Measurements from ENCODE around the gene NPAS3. TPM values are rescaled to one million over a fixed set of nuclear protein-coding genes. Genes with fewer than 3 reads are reported as not detected.
A peak's percentile ranks its signal among the peaks of the same experiment; 100 is the strongest.

NPAS3 gene
- total and polyA plus RNA-seq, 8 donors, result 0.09 to 0.79 (median 0.56) TPM

DNA sequence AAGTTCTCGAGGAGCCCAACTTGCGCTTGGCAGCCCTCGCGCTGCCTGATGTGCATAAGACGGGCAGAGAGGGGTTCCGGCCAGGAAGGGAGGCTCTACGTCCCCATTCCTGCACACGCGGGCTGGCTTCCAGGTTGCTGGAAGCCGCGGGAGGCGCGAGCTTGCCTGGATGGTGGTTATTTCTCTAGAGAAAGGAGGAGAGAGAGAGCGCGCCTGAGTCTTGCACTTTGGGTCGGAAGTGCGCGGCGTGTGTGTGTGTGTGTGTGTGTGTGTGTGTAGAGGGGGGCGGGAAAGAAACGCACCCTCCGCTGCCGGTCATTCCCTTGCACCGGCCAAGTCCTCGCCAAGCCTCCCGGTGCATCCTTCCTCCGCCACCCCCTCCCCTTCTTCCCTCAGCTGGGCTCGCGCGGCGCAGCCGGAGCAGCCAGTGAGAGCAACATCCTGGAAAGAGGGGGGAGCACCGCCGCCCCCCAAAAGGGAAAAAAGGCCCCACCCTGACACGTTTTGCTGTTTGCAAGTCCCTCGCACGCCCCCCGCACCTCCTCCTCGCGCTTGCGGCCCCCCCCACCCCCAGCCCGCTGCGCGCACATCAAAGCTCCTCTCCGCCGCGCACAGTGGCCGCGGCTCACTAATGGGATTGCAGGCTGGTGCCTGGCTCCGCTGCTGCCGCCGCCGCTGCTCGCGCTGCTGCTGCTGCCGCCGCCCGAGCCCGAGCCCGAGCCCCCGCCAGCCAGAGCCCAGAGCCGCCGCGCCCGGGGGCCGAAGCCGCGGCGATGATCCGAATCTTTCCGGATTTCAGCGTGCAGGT is 4.4 kb upstream of the NPAS3 start:
- H3K27me3 ChIP-seq, result peaks cover 68 to 96% of the 10 kb centered on the region in 2 donors
- H3K4me1 ChIP-seq, result peaks cover 8 to 27% of the 10 kb centered on the region in 2 donors
- no peaks in the 10 kb centered on the region for H3K36me3 ChIP-seq
- TF ChIP-seq, protein P1, sequence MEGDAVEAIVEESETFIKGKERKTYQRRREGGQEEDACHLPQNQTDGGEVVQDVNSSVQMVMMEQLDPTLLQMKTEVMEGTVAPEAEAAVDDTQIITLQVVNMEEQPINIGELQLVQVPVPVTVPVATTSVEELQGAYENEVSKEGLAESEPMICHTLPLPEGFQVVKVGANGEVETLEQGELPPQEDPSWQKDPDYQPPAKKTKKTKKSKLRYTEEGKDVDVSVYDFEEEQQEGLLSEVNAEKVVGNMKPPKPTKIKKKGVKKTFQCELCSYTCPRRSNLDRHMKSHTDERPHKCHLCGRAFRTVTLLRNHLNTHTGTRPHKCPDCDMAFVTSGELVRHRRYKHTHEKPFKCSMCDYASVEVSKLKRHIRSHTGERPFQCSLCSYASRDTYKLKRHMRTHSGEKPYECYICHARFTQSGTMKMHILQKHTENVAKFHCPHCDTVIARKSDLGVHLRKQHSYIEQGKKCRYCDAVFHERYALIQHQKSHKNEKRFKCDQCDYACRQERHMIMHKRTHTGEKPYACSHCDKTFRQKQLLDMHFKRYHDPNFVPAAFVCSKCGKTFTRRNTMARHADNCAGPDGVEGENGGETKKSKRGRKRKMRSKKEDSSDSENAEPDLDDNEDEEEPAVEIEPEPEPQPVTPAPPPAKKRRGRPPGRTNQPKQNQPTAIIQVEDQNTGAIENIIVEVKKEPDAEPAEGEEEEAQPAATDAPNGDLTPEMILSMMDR (IDR thresholded peaks at IDR 0.05), result no peak
- intact Hi-C loops (cut with DNase I), result no loop called here
- ATAC-seq (peak; percentile 16), DNase-seq (peak in 1 of 4 donors; percentile 67)
- H3K4me3 ChIP-seq, result no peak overlapping the region
- no peaks in the 10 kb centered on the region for H3K9me3 ChIP-seq
- H3K27ac ChIP-seq, result no peak overlapping the region

DNA sequence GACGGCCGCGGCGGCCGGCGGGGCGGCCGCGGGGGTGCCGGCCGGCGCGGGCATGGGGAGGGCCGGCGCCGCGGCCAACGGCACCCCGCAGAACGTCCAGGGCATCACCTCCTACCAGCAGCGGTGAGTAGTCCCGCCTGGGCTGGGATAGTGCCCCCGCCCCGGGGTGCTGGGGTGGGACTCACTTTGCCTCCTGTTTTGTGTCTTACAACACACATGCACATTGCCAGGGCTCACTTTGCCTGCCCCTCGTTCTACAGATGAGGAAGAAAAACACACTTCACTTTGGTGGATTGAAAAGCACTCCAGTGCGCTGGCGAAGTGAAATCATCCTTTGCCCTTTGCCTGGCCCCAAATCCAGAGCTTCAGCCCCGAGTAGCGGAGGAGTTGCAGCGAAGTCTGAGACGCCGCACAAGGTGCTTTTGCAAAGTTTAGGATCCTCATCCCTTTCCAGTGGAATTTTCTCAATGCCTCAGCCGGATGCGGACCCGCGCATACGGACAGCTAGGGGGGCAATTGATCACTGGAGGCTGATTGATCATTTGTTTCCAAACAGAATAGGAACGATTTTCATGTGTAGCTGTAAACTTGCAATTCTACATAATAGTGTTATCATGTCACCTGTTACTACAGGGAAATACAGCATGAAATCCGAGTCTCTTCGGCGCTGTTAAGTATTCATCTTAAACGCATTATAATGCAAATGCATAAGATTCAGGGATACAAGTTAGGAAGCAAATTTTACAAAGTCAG is 3.6 kb upstream of the NPAS3 start:
- intact Hi-C loops (cut with DNase I), result no loop called here
- Histone ChIP-seq H3K4me3 (no peak overlapping the region), H3K27me3 (peaks cover 72 to 96% of the 10 kb centered on the region in 2 donors), H3K4me1 (peaks cover 8 to 31% of the 10 kb centered on the region in 2 donors), H3K9me3 (no peaks in the 10 kb centered on the region), H3K36me3 (no peaks in the 10 kb centered on the region), H3K27ac (no peak overlapping the region)
- ATAC-seq (no peak), DNase-seq (peak in 1 of 4 donors; percentile 74)
- TF ChIP-seq, protein P1 (IDR thresholded peaks at IDR 0.05), result no peak

DNA sequence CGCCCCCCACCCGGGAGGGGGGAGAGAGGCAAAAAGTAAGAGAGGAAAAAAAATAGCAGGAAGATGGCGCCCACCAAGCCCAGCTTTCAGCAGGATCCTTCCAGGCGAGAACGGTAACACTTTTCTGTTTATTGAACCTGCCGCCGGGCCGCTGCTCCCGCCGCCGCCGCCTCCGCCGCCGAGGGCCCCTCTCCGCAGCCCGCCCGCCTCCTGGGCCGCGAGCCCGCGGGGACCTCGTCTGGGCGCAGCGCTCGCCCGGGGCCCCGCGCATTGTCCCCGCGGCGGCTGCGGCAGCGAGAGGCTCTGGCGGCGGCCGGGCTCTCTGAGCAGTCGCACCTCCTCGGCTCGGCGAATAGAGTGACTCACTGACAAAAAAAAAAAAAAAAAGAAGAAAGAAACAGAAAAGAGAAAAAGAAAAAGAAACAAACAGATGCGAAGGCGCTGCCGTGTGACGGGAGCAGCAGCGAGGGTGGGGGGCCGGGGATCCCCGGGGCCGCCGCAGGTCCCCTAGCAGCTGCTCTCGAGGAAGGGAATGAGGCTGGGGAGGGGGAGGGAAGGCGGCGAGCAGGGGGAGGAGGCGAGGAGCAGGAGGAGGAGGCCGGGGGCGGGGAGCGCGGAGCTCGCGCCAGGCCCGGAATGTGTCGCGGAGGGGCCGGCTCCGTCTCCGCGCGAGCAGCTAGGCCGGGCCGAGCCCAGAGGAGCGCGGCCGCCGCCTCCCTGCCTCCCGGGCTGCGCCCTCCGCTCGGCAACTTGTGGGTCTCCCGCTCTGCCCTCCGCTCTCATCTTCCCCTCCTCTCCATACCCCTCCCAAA is 781 bp downstream of the NPAS3 start:
- Histone ChIP-seq H3K4me3 (peak overlapping the region; percentile 22 to 41), H3K27ac (no peak overlapping the region), H3K36me3 (no peaks in the 10 kb centered on the region), H3K4me1 (peaks cover 0 to 20% of the 10 kb centered on the region in 2 donors), H3K27me3 (peaks cover 43 to 82% of the 10 kb centered on the region in 2 donors), H3K9me3 (no peaks in the 10 kb centered on the region)
- DNase-seq (peak in 3 of 4 donors; percentile 61 to 82 (median 82)), ATAC-seq (peak; percentile 93)
- TF ChIP-seq, protein P1 (IDR thresholded peaks at IDR 0.05), result no peak
- intact Hi-C loops (cut with DNase I), result no loop called here

DNA sequence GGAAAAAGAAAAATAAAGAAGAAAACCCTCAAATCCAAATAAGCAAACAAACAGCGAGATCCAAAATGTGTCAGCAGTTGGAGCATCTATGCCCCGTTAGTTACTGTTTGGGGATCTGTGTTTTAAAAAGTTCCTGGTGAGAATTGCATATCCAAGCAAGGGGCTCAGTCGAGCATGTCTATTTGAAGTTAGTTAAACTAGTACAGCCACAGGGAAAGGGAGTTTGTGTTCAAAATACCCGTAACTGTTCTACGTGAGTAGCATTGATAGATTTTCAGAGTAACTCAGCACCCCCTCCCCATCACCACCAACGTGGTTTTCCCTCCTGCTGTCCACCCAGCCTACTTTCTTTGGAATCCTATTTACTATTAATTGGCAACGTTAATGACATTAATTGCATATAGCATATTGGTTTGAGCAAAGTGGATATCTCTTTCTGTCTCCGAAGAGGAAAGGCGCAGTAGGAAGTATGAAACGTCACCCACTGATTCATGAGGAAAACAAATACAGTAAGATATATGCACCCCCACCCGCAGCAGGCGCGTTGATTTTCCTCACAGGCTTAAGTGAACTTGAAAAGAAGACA is 1.5 kb downstream of the NPAS3 start:
- no peaks in the 10 kb centered on the region for H3K9me3 ChIP-seq
- intact Hi-C loops (cut with DNase I), result no loop called here
- DNase-seq (no peak), ATAC-seq (no peak)
- peaks cover 0 to 14% of the 10 kb centered on the region in 2 donors for H3K4me1 ChIP-seq
- TF ChIP-seq, protein P1 (IDR thresholded peaks at IDR 0.05), result no peak
- H3K27ac ChIP-seq, result no peak overlapping the region
- peak overlapping the region; percentile 22 to 41 for H3K4me3 ChIP-seq
- no peaks in the 10 kb centered on the region for H3K36me3 ChIP-seq
- H3K27me3 ChIP-seq, result peaks cover 40 to 75% of the 10 kb centered on the region in 2 donors

Data from left lung (tissue), 10 donors.